HCT116 (cell line): Measurements from ENCODE around the gene HNRNPL.
"Not testable (repeated sequence)": the region's sequence is repeated elsewhere in the genome, so short reads cannot be mapped to it uniquely, and the experiment has no call there.

Experiments
- CEBPB ChIP-seq: IDR thresholded peaks from 2 replicates; pipeline ENCODE4 v1.6.1; 2012; ENCODE audit warnings: low read depth
- EGR1 ChIP-seq: IDR thresholded peaks from 2 replicates; pipeline ENCODE4 v1.6.1; 2012; ENCODE audit warnings: low read depth
- EZH2 ChIP-seq: fragments of 200-600 bp; sonication (generic); IDR thresholded peaks from 2 replicates; pipeline ENCODE4 v1.6.1; 2017; ENCODE audit warnings: antibody characterized with exemption, mixed run types
- JUND ChIP-seq: IDR thresholded peaks from 2 replicates; pipeline ENCODE4 v1.6.1; 2012
- POLR2A ChIP-seq: IDR thresholded peaks from 2 replicates; pipeline ENCODE4 v1.7.0; 2011; ENCODE audit warnings: borderline replicate concordance; ENCODE audit not compliant: insufficient read depth, insufficient read length; ENCODE audit errors: extremely low read depth
- POLR2AphosphoS5 ChIP-seq: IDR thresholded peaks from 2 replicates; pipeline ENCODE4 v1.6.1; 2011; ENCODE audit warnings: mild to moderate bottlenecking, low read depth, low read length, moderate library complexity
- SIN3A ChIP-seq: IDR thresholded peaks from 2 replicates; pipeline ENCODE4 v1.6.1; 2012; ENCODE audit warnings: low read depth
- ZBTB33 ChIP-seq: IDR thresholded peaks from 2 replicates; pipeline ENCODE4 v1.6.1; 2011; ENCODE audit warnings: mild to moderate bottlenecking, low read length, moderate library complexity; ENCODE audit not compliant: insufficient replicate concordance; ENCODE audit errors: extremely low read depth
- ZFX ChIP-seq: fragments of 450-650 bp; IDR thresholded peaks from 2 replicates; pipeline ENCODE4 v1.6.1; 2017
- TF ChIP-seq, protein P1 (sequence below), 3 experiments: fragments of 200-600 bp in 1 of 3; sonication (generic) in 1 of 3; IDR thresholded peaks in 2 of 3; conservative IDR thresholded peaks in 1 of 3; 2 replicates each; pipeline ENCODE4 v1.5.1; 2012 to 2017; ENCODE audit warnings: low read depth in 2 of 3, low read length in 2 of 3, antibody characterized with exemption in 1 of 3, borderline replicate concordance in 1 of 3, control low read depth in 1 of 3, mild to moderate bottlenecking in 1 of 3, mixed read lengths in 1 of 3, mixed run types in 1 of 3, moderate library complexity in 1 of 3; ENCODE audit not compliant: insufficient read depth in 1 of 3

DNA sequence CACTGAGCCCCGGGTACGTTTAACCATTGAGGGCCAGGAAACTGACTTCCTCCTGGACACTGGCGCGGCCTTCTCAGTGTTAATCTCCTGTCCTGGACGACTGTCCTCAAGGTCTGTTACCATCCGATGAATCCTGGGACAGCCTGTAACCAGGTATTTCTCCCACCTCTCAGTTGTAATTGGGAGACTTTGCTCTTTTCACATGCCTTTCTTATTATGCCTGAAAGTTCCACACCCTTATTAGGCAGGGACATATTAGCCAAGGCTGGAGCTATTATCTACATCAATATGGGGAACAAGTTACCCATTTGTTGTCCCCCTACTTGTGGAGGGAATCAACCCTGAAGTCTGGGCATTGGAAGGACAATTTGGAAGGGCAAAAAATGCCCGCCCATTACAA is 23.9 kb downstream of the HNRNPL start:
- 0 out of 2 replicates have a peak, but pooled peaks have one; percentile 8 for TF ChIP-seq POLR2AphosphoS5
- TF ChIP-seq POLR2A, SIN3A, ZBTB33, EZH2, CEBPB, ZFX, JUND, EGR1: not testable (repeated sequence)
- TF ChIP-seq, protein P1, sequence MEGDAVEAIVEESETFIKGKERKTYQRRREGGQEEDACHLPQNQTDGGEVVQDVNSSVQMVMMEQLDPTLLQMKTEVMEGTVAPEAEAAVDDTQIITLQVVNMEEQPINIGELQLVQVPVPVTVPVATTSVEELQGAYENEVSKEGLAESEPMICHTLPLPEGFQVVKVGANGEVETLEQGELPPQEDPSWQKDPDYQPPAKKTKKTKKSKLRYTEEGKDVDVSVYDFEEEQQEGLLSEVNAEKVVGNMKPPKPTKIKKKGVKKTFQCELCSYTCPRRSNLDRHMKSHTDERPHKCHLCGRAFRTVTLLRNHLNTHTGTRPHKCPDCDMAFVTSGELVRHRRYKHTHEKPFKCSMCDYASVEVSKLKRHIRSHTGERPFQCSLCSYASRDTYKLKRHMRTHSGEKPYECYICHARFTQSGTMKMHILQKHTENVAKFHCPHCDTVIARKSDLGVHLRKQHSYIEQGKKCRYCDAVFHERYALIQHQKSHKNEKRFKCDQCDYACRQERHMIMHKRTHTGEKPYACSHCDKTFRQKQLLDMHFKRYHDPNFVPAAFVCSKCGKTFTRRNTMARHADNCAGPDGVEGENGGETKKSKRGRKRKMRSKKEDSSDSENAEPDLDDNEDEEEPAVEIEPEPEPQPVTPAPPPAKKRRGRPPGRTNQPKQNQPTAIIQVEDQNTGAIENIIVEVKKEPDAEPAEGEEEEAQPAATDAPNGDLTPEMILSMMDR (IDR thresholded peaks at IDR 0.05 in 2 of 3, conservative IDR thresholded peaks at IDR 0.05 in 1 of 3; ENCODE audit: borderline replicate concordance in 1 of 3, insufficient read depth in 1 of 3, low read depth in 2 of 3, low read length in 2 of 3) = not testable (repeated sequence)
